Measurements from ENCODE around the gene HSPH1. TPM values are rescaled to one million over a fixed set of nuclear protein-coding genes. Genes with fewer than 3 reads are reported as not detected.

Gene HSPH1
- total and polyA plus RNA-seq, 2 of the 13 experiments (the other 11 are each of a cell fraction or from before 2014, with no cell fraction given), result 13.0 to 62.9 TPM

- TF ChIP-seq TEF (CRISPR knock-in tag; IDR thresholded peaks at IDR 0.05), result no peak
- no peak; the same call in 1 of the 2 replicates for TF ChIP-seq RORA (CRISPR knock-in tag; IDR thresholded peaks at IDR 0.05)
- TF ChIP-seq AHDC1 (CRISPR knock-in tag; IDR thresholded peaks at IDR 0.05; ENCODE audit: borderline replicate concordance), result no peak
- TF ChIP-seq ZNF513 (CRISPR knock-in tag; conservative IDR thresholded peaks at IDR 0.05), result no peak
- TF ChIP-seq PAWR (CRISPR knock-in tag; IDR thresholded peaks at IDR 0.05; ENCODE audit: borderline replicate concordance), result no peak
- no peak for TF ChIP-seq SIN3B (IDR thresholded peaks at IDR 0.05; ENCODE audit: low read length)
- TF ChIP-seq ZNF737 (CRISPR knock-in tag; IDR thresholded peaks at IDR 0.05; ENCODE audit: borderline replicate concordance), result no peak; the same call in 1 of the 2 replicates
- TF ChIP-seq TOPORS (CRISPR knock-in tag; IDR thresholded peaks at IDR 0.05), result no peak
- TF ChIP-seq TGIF2 (CRISPR knock-in tag; IDR thresholded peaks at IDR 0.05), result no peak; the same call in 1 of the 2 replicates
- TF ChIP-seq TBP (CRISPR knock-in tag; IDR thresholded peaks at IDR 0.05), result no peak
- TF ChIP-seq ZNF800 (CRISPR knock-in tag; IDR thresholded peaks at IDR 0.05), result no peak
- no peak for TF ChIP-seq SRSF9 (IDR thresholded peaks at IDR 0.05; ENCODE audit: borderline replicate concordance, insufficient read depth, low read depth, low read length, poor library complexity, severe bottlenecking)
- TF ChIP-seq RFX1 (IDR thresholded peaks at IDR 0.05), result peak; percentile 96
- peak; percentile 91 for TF ChIP-seq NKX3-1 (CRISPR knock-in tag; IDR thresholded peaks at IDR 0.05)
- no peak; the same call in 1 of the 2 replicates for TF ChIP-seq ZZZ3 (CRISPR knock-in tag; IDR thresholded peaks at IDR 0.05; ENCODE audit: borderline replicate concordance)
- no peak for TF ChIP-seq CSRNP2 (CRISPR knock-in tag; conservative IDR thresholded peaks at IDR 0.05; ENCODE audit: low read depth)
- no peak for TF ChIP-seq JUN (CRISPR knock-in tag; IDR thresholded peaks at IDR 0.05)
- TF ChIP-seq SP4 (CRISPR knock-in tag; IDR thresholded peaks at IDR 0.05), result no peak
- TF ChIP-seq SP5 (CRISPR knock-in tag; IDR thresholded peaks at IDR 0.05; ENCODE audit: borderline replicate concordance, low read depth), result no peak
These were observed at the start of gene HSPH1 (continued) for GRCh38 chr13:31161557-31162150.

Measured in HepG2 (cell line).